Inflammatory macrophage (primary cell): Measurements from ENCODE around the gene DNAJA1.
"Not testable (repeated sequence)": the region's sequence is repeated elsewhere in the genome, so short reads cannot be mapped to it uniquely, and the experiment has no call there.

Experiments used
- DNase-seq, 2 donors: peaks; one replicate each; pipeline ENCODE4 v3.0.0-alpha.2; 2020 to 2022
- total RNA-seq, 18 experiments: gene quantifications; one replicate each; lab custom pipeline; 2026; ENCODE audit warnings: mixed read lengths in 6 of 18, inconsistent platforms in 2 of 18; lab: John Stamatoyannopoulos, UW

The DNAJA1 gene
- total RNA-seq: 127 to 511 (median 235) reads per million in 18 experiments

DNA sequence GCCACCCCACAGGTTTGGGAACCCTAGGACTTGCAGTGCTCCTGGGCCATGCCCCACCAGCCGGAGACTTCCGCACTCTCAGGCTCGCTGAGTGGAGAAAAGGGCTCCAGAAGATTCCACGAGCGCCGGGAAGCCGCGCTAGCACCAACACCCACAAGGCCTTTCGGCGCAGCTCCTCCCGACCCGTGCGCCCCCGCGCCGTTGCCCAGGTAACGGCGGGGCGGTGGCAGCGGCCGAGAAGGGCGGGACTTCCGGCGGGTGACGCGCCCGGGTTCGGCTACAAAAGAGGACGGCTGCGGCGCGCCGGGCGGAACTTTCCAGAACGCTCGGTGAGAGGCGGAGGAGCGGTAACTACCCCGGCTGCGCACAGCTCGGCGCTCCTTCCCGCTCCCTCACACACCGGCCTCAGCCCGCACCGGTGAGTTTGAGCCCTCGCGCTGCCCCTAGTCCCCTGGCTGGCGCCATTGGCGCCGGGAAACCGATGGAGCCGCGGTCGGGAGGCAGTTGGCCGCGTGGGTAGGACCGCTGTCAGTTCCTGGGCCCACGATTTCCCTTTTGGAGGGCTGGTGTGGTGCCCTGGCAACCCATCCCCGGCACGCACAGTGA is at the start of gene DNAJA1:
Gene DNAJA1, plus strand, starts transcription at position 308 of the 606 bp plus-strand sequence. CDS start 1,212 bp downstream, outside the sequence.
- peak; percentile 98 for DNase-seq

DNA sequence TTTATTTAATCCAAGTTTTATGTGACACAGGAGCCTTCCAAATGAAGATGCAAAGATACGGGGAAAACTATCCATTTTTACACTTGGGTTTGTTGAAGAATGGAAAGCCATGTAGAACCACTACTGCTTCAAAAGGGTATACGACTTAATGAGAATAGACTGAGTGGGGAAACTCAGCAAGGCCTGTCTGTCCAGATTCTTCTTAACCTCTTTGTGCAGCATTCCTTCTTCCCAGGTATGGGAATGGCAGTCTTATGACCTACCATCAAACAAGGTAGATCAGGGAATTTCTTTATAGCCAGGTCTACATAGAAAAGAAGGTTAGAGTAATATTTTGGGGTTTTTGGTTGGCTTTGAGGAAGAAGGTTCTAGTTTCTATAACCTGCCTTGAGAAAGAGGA is 47.0 kb upstream of the DNAJA1 start:
- DNase-seq: no peak

DNA sequence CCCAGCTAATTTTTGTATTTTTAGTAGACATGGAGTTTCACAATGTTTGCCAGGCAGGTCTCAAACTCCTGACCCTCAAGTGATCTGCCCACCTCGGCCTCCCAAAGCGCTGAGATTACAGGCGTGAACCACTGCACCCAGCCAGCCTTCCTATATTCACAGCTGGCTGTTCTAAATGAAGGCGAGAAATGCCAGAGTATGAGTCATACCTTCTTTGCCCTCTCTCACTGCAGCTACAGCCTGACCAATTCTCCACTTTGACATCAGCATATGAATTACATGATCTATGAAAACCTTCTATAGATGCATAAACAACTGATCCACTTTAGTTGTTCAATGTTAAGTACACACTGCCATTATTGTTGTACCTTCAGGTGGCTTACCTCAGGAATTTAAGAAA is 38.1 kb upstream of the DNAJA1 start:
- DNase-seq: no peak

DNA sequence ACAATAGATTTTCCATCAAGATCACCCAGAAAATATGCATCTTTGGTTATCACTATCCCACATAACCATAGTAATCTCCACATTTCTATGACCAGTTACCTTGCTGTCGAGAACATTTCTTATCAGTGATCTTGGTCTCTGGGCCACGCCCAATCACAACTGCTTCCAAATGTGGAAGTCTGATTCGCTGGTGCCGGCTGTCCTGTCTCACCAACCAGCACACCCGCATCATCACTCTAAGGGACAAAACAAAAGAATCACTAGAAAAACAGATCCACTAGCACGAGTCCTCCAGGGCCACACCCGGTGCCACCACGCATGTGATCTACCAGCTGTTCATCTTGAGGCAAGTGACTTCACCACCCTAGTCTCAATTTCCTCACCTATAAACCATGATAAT is 35.4 kb upstream of the DNAJA1 start:
- peak in 1 of 2 donors; percentile 12 for DNase-seq

DNA sequence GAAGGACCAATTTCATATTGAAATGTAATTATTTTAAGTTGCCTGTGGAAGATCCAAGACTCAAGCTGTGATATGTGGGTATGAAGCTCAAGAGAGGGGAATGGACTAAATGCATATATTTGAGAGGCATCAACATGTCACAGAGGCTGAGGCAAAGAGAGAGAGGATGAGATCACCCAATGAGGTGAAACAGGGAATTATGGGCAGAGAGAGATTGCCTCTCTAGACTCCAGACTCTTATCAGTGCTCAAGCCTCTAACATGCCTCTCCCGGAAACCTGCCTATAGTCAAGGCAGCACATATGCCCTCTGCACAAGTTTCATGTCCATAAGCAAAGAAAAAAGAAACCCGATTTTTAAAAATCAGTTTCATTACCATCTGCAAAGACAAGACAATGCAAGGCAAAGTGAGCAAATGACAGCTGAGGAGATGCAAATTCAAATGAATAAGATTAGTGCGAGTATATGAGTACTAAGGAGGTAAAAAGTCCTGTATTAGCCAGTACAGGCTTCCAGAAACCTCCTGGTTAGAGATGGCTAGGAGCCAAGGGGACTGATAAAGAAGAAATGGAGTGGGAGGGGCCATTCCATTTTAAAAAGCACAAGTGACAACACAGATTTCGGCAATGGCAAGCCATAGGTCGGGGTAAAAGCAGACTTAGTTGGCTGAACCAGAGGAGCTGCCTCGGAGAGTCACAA is 33.0 kb upstream of the DNAJA1 start:
- no peak for DNase-seq

DNA sequence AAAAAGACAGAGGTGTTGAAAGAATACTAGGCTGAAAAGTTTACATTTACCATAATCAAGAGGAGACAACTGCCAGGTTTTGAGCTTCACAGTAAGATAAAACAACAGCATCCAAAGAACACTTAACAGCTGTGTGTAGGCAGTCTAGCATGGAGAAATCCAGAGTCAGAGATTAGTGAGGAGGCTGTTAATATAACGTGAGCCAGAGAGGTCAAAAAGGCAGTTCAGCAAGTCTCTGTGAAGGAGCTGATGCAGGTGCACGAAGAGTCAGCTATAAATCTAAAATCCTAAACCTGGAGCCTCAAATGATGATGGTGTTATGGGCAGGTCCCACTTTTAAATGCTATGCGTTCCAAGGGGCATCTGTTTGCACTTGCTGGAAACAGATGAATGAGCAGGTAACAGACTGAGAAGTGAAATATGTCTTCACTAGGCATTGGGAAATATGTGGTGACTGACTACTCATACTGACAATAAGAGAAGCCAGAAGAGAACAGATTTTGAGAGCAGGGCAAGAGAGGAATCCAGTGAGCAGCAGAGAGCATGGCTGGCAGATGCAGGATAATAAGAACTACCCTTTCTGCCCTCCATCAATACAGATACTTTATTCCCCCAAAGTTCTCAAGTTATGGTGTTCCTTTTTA is 32.4 kb upstream of the DNAJA1 start:
- DNase-seq: peak in 1 of 2 donors; percentile 23

DNA sequence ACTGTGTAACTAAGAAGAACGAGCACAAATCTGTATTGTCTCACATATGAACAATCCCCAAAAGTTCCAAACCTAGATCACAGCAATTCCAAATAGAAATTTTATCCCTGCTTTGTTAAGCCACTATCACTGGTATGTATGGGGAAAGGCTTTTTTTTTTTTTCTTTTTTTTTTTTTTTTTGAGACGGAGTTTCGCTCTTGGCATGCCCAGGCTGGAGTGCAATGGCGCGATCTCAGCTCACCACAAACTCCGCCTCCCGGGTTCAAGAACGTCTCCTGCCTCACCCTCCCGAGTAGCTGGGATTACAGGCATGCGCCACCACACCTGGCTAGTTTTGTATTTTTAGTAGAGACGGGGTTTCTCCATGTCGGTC is 24.4 kb upstream of the DNAJA1 start:
- not testable (repeated sequence) for DNase-seq

DNA sequence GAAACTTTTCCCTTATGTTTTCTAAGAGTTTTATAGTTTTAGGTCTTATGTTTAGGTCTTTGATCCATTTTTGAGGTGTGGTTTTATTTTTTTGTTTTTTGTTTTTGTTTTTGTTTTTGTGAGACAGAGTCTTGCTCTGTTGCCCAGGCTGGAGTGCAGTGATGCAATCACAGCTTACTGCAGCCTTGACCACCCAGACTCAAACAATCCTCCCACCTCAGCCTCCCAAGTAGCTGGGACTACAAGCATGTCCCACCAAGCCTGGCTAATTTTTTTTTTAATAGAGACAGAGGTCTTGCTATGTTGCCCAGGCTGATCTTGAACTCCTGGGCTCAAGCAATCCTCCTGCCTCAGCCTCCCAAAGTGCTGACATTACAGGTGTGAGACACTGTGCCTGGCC is 19.7 kb upstream of the DNAJA1 start:
- not testable (repeated sequence) for DNase-seq

DNA sequence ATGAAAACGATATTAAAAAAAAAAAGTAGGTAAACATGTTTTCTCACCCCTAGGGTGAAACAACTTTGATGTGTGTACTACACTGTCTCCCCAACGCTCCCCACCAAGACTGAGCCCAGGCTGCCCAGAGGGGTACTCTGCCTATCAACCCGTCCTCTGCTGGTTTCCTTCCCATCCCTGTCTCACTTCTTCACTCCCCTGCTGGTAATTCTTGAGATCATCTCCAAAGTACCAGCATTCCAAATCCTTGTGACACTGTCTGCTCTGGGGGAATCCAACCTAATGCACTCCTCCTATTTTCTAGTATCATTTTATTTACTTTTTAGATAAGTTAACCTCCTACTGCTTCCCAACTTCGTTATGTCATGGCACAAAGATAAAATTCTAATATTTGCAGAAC is 17.3 kb upstream of the DNAJA1 start:
- no peak for DNase-seq

DNA sequence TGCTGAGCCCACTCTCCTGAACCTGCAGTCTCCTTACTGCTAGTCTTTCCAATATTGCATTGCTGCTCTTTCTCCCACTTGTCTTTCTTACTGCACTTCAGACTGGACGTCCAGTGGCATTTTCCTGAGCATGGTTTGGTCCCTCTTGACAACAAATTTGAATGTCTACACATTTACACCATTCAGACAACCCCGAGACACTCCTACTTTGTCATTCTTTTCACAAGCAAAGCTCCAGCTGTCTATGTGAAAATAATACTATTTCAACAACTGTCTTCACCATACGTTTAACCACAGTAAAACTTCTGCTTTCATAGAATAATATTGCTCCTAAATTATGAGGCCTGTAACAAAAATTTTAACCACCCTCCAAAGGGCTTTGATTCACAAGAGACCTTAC is 13.2 kb upstream of the DNAJA1 start:
- DNase-seq: peak; percentile 62 to 80

DNA sequence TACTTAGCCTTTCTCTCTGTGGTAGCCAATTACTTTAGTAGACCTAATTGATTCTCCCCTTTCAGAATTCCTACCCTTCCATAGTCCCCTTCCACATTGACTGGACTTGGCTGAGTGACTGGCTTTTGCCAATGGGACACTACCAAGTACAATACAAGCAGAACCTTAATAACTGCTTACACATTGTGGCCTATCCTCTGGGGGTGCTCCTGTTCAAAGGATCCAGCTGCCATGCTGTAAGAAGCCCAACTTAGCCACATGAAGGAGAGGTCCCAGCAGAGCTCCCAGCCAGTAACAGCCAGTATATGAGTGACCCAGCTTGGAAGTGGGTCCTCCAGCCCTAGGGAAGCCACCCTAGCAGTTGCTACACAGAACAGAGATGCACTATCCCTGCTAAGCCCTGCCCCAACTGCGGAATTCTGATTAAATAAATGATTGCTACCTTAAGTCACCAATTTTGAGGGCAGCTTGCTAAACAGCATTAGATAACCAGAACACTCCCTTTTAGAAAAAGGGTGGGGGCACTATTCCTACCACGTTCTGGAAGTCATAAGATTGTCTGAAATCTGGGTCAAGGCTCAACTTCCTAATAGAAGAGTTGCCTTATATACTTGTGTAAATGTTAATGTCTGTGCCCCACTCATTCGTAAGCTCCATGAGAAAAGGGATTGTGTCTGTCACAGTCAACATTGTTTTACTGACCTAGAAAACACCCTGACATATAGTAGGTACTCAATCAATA is 12.6 kb upstream of the DNAJA1 start:
- DNase-seq: peak; percentile 81 to 82

DNA sequence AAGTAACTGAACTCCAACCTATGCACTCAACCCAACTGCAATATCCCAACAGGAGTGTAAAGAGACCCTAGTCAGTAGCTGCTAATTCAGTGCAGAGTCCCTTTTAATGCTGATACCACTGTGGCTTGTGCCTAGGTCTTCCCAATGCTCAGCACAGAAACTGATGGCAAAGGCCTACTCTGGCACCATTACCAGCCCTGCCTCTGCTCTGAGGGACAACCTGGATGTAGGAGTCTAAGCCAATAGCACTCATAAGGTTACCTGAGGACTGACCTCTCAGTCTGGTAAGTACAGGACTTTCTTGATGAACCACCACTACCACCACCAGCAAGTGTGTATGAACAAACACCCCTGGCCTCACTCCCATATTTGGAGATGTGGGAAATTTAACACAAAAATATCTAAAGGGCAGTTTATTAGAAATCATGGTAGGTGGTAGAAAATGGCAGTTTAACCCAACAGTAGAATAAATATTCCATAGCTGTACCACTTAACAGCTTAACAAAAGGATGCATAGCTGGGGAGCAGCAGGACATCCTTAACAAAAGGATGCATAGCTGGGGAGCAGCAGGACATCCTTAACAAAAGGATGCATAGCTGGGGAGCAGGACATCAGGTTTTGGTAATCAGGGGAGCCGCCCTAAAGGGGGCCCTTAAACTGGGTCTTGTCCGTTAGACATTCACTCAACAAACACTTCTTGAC is 11.0 kb upstream of the DNAJA1 start:
- DNase-seq: no peak

DNA sequence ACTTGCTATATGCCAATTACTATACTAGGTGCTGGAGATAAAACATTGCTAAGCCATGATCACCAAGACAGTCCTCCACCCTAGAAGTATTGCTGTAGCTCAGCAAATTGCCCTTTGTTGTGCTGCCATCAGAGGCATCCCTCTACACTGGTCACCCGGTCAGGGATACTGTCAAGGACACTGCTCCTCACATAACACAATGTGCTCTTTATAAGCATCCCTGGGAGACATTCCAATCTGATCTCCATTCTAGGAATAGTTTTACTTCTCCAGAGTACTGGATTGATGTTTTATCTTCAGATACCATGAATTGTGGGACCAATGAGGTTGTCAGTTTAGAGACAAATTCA is 10.4 kb upstream of the DNAJA1 start:
- DNase-seq: no peak

DNA sequence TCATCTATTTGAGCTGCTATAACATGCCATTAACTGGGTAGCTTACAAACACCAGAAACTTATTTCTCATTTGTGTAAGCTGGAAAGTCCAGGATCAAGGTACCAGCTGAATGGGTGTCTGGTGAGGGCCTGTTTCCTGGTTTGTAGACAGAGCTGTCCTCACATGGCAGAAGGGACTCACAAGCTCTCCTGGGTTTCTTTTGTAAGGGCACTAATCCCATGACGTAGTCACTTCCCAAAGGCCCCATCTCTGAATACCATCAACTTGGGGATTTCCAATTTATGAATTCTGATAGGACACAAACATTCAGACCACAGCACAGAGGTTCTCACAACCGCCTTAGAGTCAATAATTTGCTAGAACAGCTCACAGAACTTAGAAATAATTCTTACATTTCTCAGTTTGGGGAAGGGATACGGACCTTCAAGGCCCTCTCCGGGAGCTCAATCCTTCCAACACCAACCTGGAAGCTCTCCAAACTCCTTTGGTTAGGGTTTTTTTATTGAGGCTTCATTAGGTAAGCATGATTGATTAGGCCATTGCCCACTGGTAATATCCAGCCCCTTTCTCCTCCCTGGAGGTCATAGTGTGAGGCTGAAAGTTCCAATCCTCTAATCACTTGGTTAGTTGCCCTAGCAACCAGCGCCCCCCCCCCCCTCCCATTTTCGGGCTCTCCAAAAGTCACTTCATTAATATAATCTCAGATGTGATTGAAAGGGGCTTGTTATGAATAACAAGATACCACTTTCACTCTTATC is 7.6 kb upstream of the DNAJA1 start:
- DNase-seq: no peak

DNA sequence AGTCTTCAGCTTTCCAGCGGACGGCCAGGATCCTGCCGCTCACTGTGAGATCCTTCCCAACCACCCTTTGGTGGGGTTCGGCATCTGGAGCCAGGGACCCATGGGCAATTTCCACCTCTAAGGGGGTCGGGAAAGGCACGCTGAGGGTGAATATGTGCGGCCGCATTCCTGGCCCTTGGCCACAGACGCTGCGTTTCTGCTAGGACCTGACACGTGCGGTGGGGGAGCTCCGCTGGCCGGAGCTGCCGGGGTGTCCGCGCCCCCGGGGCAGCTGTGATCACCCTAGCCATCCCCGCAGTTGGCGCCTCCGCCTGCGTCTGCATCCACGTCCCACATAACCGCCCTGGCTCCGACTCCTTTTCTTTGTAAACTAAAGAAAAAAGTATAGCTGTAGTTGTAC is 5.3 kb upstream of the DNAJA1 start:
- no peak for DNase-seq

DNA sequence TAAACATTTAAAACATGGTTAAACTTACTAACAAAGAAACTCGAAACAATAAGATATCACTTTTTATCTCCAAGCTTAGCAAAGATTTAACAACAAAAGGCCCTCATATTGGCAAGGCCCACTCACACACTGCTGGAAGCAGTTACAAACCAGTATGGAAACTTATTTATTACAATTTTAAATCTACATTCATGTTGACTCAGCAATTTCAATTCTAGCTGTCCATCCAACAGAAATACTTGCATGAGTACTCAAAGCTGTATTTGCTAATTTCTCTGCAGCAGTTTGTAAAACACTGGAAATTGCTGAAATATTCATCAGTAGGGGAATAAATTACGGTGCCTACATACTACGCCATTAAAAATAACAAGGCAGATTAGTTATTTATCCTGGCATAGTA is 2.8 kb upstream of the DNAJA1 start:
- no peak for DNase-seq

DNA sequence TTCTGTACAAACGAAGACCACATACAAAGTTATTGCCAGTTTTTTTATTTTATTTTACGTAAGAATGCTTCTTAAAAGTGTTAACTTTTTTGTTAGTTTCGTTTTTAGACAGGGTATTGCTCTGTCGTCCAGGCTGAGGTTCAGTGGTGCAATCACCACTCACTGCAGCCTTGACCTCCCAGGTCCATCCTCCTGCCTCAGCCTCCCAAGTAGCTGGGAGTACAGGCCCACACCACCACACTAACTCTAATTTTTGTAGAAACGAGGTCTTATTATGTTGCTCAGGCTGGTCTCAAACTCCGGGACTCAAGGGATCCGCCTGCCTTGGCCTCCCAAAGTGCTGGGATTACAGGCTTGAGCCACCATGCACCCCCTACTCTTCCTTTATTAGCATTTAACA is 2.3 kb upstream of the DNAJA1 start:
- DNase-seq: no peak

DNA sequence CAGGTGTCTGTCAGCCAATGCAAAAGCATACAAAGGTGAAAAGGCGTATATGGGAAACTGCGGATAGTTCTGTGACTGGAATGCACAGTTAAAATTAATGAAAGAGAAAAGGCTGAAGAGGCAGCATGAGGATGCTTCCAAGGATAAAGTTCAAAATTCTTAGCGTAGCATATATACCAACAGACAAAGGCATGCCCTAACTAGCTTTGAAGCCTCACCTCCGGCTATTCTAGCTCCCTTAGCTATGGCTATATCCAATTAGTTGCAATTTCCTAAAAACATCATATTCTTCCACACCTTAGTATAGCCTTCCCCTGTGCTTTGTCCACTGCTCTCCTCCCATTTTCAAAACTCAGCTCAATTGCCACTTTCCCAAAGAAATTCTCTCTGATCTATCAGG is 1.4 kb upstream of the DNAJA1 start:
- DNase-seq: no peak

DNA sequence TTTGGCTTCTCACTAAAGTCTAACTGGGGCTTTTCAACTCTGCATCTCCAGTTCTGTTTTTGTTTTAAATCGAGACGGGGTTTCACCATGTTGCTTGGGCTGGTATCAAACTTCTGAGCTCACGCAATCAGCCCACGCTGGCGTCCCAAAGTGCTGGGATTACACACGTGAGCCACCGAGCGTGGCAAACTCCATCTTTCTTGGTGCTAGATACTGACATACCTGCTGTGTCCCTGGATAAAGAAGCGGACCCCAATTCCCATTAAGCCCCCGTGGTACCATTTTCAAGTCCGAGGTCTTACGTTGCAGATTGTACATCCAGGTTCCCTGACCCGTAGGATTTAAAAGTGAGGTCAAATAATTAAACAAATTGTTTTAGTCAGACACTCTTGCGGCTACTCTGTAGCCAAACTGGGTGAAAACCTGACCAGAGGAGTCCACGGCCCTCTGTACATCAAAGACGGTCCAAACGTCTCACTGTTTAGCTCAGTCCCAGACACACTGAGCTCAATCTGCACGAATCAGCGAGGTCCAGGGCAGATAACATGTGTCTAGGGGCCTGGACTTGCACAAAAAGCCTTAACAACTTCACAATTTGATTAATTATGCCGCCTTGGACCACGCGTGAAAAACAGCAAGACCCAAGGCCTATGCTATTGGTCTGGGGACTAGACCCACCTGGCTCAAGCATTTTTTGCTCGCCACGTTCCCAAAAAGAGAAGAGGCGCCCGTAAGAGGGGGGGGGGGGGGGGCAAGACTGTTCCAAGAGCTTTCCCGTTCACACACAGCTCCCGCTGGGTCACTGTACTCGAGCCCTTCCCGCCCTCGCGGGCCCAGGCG is 727 bp upstream of the DNAJA1 start:
- DNase-seq: peak in 1 of 2 donors; percentile 10

DNA sequence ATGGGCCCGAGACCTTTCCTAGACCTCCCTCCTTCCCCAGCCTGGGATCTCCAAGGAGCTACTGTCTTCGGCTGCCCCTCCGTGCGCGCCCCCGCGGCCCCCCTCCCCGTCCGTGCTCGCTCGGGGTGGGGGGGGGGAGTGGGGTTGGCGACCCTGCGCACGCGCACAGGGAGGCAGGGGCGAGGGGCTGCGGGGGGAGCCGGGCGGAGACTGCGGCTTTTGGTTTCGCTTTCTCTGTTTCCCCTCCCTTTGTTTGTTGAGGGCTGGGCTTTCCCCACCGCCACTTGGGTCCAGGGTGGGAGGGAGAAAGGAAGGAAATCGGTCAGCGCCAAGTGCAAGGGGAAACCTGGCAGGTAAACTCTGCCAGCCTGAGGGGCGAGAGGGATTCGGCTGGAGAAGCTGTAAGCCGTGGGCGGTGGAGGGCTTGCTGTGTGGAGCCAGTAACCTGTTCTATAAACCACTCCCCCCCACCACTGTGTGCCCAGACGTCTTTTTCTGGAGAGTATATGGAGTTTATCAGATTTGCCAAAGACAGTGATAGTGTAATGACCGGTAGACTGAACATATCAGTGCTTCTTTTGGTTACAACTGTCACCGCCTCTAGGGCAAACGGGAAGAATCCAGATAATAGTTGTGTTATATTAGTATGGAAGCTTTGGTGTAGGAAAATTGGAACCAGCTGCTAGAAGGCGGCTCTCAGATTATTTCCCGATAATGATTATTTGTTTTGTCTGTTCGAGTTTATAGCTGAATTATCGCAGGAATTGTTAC is 684 bp downstream of the DNAJA1 start:
- peak; percentile 15 to 24 for DNase-seq
